Measurements from ENCODE around the gene FBF1. TPM values are rescaled to one million over a fixed set of nuclear protein-coding genes. Genes with fewer than 3 reads are reported as not detected.
"Not testable (repeated sequence)": the region's sequence is repeated elsewhere in the genome, so short reads cannot be mapped to it uniquely, and the experiment has no call there.

The FBF1 gene
- total RNA-seq, 1 experiment from 2014 or later: 8.3 TPM

GRCh38 chr17:75869282-75870141, 71.3 kb downstream of the FBF1 start:
- no peaks in the 10 kb centered on the region for H3K79me2 ChIP-seq (ENCODE audit: insufficient read depth, low read length)
- H4K8ac ChIP-seq (replicated peaks; ENCODE audit: insufficient read length, low read depth, low read length): no peak overlapping the region
- no peaks in the 10 kb centered on the region; the same call in 1 of the 2 replicates for H3K4me1 ChIP-seq (ENCODE audit: insufficient read depth, low read length)
- H3K23me2 ChIP-seq (ENCODE audit: insufficient read length, low read depth, low read length, poor library complexity, severe bottlenecking): peaks cover 3% of the 10 kb centered on the region
- H3K4ac ChIP-seq (ENCODE audit: low read depth, low read length): no peak overlapping the region
- H3K27me3 ChIP-seq (ENCODE audit: insufficient read depth, low read length): no peaks in the 10 kb centered on the region
- H3K79me1 ChIP-seq (ENCODE audit: insufficient read depth, low read depth, low read length, poor library complexity, severe bottlenecking): no peaks in the 10 kb centered on the region
- H3K23ac ChIP-seq (ENCODE audit: insufficient read length, low read depth, low read length): no peak overlapping the region
- Mint-ChIP-seq H3K4me1 (peaks cover 13 to 23% of the 10 kb centered on the region in 2 experiments), H3K27ac (peak overlapping the region; percentile 35 to 90 (median 70); a peak in 2 of 7 replicates), H3K9me3 (no peaks in the 10 kb centered on the region), H3K4me3 (no peak overlapping the region; a peak in 1 of 5 replicates), H3K27me3 (ENCODE audit: low read depth) (no peaks in the 10 kb centered on the region; the same call in 1 of the 2 replicates), H3K36me3 (ENCODE audit: insufficient read depth in 1 of 3, low read depth in 3 of 3) (no peaks in the 10 kb centered on the region; a peak in 1 of 7 replicates)
- H2BK12ac ChIP-seq (ENCODE audit: insufficient read length, low read depth, low read length): no peak overlapping the region
- H3K56ac ChIP-seq (ENCODE audit: insufficient read length, low read depth, low read length): no peak overlapping the region
- H2AK5ac ChIP-seq (ENCODE audit: insufficient read length, low read length): no peak overlapping the region
- H2BK120ac ChIP-seq (ENCODE audit: low read depth, low read length, poor library complexity, severe bottlenecking): no peak overlapping the region
- H3K9me3 ChIP-seq (ENCODE audit: control insufficient read depth, low read depth, low read length): no peaks in the 10 kb centered on the region
- H3K27ac ChIP-seq (ENCODE audit: insufficient read length, low read depth, low read length): no peak overlapping the region
- no peak overlapping the region for H3K14ac ChIP-seq (ENCODE audit: insufficient read depth, low read length)
- no peak overlapping the region for H4K91ac ChIP-seq (ENCODE audit: insufficient read length, low read depth, low read length)
- no peak overlapping the region for H3T11ph ChIP-seq (ENCODE audit: low read length)
- no peak for DNase-seq
- H3K9ac ChIP-seq (ENCODE audit: extremely low read depth, insufficient read length, low read length): no peak overlapping the region
- no peak overlapping the region for H2AFZ ChIP-seq (ENCODE audit: low read length)
- H3K4me2 ChIP-seq (ENCODE audit: insufficient read depth, insufficient read length, low read length): no peak overlapping the region
- no peak overlapping the region for H2BK20ac ChIP-seq (ENCODE audit: low read depth, low read length, poor library complexity, severe bottlenecking)
- H2BK5ac ChIP-seq (ENCODE audit: insufficient read length, low read length): no peak overlapping the region
- peak overlapping the region; percentile 30 for H3K18ac ChIP-seq (ENCODE audit: insufficient read length, low read depth, low read length)
- no CpG with 5 or more reads among the region's 23 CpGs for WGBS (ENCODE audit: extremely low coverage, insufficient read length, low lambda C conversion rate)
- no peaks in the 10 kb centered on the region for H4K20me1 ChIP-seq (ENCODE audit: control insufficient read depth, insufficient read depth, insufficient read length)
- no peak overlapping the region for H2BK15ac ChIP-seq (ENCODE audit: low read depth, low read length)
- TF ChIP-seq CTCF (conservative IDR thresholded peaks at IDR 0.05): no peak
- no peak overlapping the region for H4K5ac ChIP-seq (ENCODE audit: insufficient read length, low read depth, low read length)

GRCh38 chr17:75868730-75869281, 72.0 kb downstream of the FBF1 start:
- not testable (repeated sequence) for H3K4me2 ChIP-seq (ENCODE audit: insufficient read depth, insufficient read length, low read length); H3K9me3 Mint-ChIP-seq
- no CpG with 5 or more reads among the region's 12 CpGs for WGBS (ENCODE audit: extremely low coverage, insufficient read length, low lambda C conversion rate)

More at GRCh38 chr17:75868730-75869281, 72.0 kb downstream of the FBF1 start:
- H3K79me2 ChIP-seq (ENCODE audit: insufficient read depth, low read length); H4K20me1 ChIP-seq (ENCODE audit: control insufficient read depth, insufficient read depth, insufficient read length); H3K9me3 ChIP-seq (ENCODE audit: control insufficient read depth, low read depth, low read length); H3K4ac ChIP-seq (ENCODE audit: low read depth, low read length); H3K14ac ChIP-seq (ENCODE audit: insufficient read depth, low read length); H3K4me3 Mint-ChIP-seq; H2AFZ ChIP-seq (ENCODE audit: low read length); H3K23me2 ChIP-seq (ENCODE audit: insufficient read length, low read depth, low read length, poor library complexity, severe bottlenecking); DNase-seq; H3K23ac ChIP-seq (ENCODE audit: insufficient read length, low read depth, low read length); H4K91ac ChIP-seq (ENCODE audit: insufficient read length, low read depth, low read length); H3K9ac ChIP-seq (ENCODE audit: extremely low read depth, insufficient read length, low read length); H2BK12ac ChIP-seq (ENCODE audit: insufficient read length, low read depth, low read length); H2BK5ac ChIP-seq (ENCODE audit: insufficient read length, low read length); H3K4me1 ChIP-seq (ENCODE audit: insufficient read depth, low read length); H3T11ph ChIP-seq (ENCODE audit: low read length); H3K36me3 Mint-ChIP-seq (ENCODE audit: insufficient read depth in 1 of 3, low read depth in 3 of 3); H3K79me1 ChIP-seq (ENCODE audit: insufficient read depth, low read depth, low read length, poor library complexity, severe bottlenecking); H2BK120ac ChIP-seq (ENCODE audit: low read depth, low read length, poor library complexity, severe bottlenecking); H4K5ac ChIP-seq (ENCODE audit: insufficient read length, low read depth, low read length); H4K8ac ChIP-seq (replicated peaks; ENCODE audit: insufficient read length, low read depth, low read length); H3K27ac ChIP-seq (ENCODE audit: insufficient read length, low read depth, low read length); H2BK15ac ChIP-seq (ENCODE audit: low read depth, low read length); H3K27me3 ChIP-seq (ENCODE audit: insufficient read depth, low read length); H2BK20ac ChIP-seq (ENCODE audit: low read depth, low read length, poor library complexity, severe bottlenecking); H2AK5ac ChIP-seq (ENCODE audit: insufficient read length, low read length); H3K18ac ChIP-seq (ENCODE audit: insufficient read length, low read depth, low read length); H3K27me3 Mint-ChIP-seq (ENCODE audit: low read depth); H3K56ac ChIP-seq (ENCODE audit: insufficient read length, low read depth, low read length): not testable (repeated sequence)
- peak overlapping the region in 2 of 3 experiments; percentile 35 to 70; a peak in 1 of 7 replicates for H3K27ac Mint-ChIP-seq
- H3K4me1 Mint-ChIP-seq: peaks cover 15 to 27% of the 10 kb centered on the region in 2 experiments

All from H9 (cell line).